Thoracic aorta (tissue), 2 donors: Measurements from ENCODE around the gene NCAPD3. TPM values are rescaled to one million over a fixed set of nuclear protein-coding genes. Genes with fewer than 3 reads are reported as not detected.

ENCODE experiments used
- ATAC-seq: fragments of 150-250 bp; one replicate; pipeline ENCODE4 v1.8.0; 2017; ENCODE audit warnings: low read depth; ENCODE audit not compliant: insufficient number of reproducible peaks, low FRiP score
- DNase-seq: peaks from one replicate; pipeline ENCODE4 v3.0.0-alpha.2; 2020; ENCODE audit warnings: low spot score
- H3K27ac ChIP-seq, 2 donors: fragments of 200-600 bp; sonication (generic); 1 replicate in 1 of 2; 2 replicates in 1 of 2; pipeline ENCODE4 v1.5.1; 2016; ENCODE audit warnings: mild to moderate bottlenecking in 2 of 2, moderate library complexity in 2 of 2
- H3K27me3 ChIP-seq: fragments of 200-600 bp; sonication (generic); replicated peaks from 2 replicates; pipeline ENCODE4 v1.6.0; 2016; ENCODE audit warnings: mild to moderate bottlenecking; ENCODE audit not compliant: insufficient read depth
- H3K36me3 ChIP-seq: fragments of 200-600 bp; sonication (generic); one replicate; pipeline ENCODE4 v1.5.1; 2016
- H3K4me1 ChIP-seq, 2 donors: fragments of 200-600 bp; sonication (generic); 1 replicate in 1 of 2; 2 replicates in 1 of 2; pipeline versions ENCODE4 v1.5.1 to v1.6.0; 2016; ENCODE audit warnings: low read depth in 2 of 2, mild to moderate bottlenecking in 1 of 2; ENCODE audit not compliant: control insufficient read depth in 1 of 2
- H3K4me3 ChIP-seq: fragments of 200-600 bp; sonication (generic); 2 replicates; pipeline ENCODE4 v1.5.1; 2016; ENCODE audit warnings: mild to moderate bottlenecking
- H3K9me3 ChIP-seq: fragments of 200-600 bp; sonication (generic); 2 replicates; pipeline ENCODE4 v1.5.1; 2016
- CTCF ChIP-seq: fragments of 200-600 bp; sonication (generic); IDR thresholded peaks from one replicate; pipeline ENCODE4 v1.5.1; 2019; ENCODE audit warnings: antibody characterized with exemption
- total RNA-seq, 2 donors: library from RNA; depleted of rRNA; stranded (reverse); fragments of >200 nt; gene quantifications; one replicate each; pipeline versions ENCODE4 v1.1.0 to v1.2.3, GENCODE V29; 2016

Gene NCAPD3
- total RNA-seq, 2 donors from 2014 or later: 7.4 to 9.2 TPM

- H3K4me3 ChIP-seq: no peak overlapping the region
- H3K9me3 ChIP-seq: no peaks in the 10 kb centered on the region
- no peak for TF ChIP-seq CTCF
- DNase-seq (no peak), ATAC-seq (no peak)
- H3K27me3 ChIP-seq: no peaks in the 10 kb centered on the region
- H3K36me3 ChIP-seq: peaks cover 6% of the 10 kb centered on the region
- no peak overlapping the region for H3K27ac ChIP-seq
- H3K4me1 ChIP-seq: no peaks in the 10 kb centered on the region
Measured at GRCh38 chr11:134267966-134268365, 44.2 kb upstream of the NCAPD3 start.

GRCh38 chr11:134267461-134267860 lies 43.7 kb upstream of the NCAPD3 start:
- Histone ChIP-seq H3K4me3 (no peak overlapping the region), H3K36me3 (peaks cover 11% of the 10 kb centered on the region), H3K4me1 (no peaks in the 10 kb centered on the region), H3K27ac (no peak overlapping the region), H3K27me3 (no peaks in the 10 kb centered on the region), H3K9me3 (no peaks in the 10 kb centered on the region)
- DNase-seq: no peak
- no peak for TF ChIP-seq CTCF
- no peak for ATAC-seq

- Histone ChIP-seq H3K4me1 (no peaks in the 10 kb centered on the region), H3K36me3 (peaks cover 16% of the 10 kb centered on the region), H3K4me3 (no peak overlapping the region), H3K9me3 (no peaks in the 10 kb centered on the region), H3K27ac (no peak overlapping the region), H3K27me3 (no peaks in the 10 kb centered on the region)
- DNase-seq (no peak), ATAC-seq (no peak)
- no peak for TF ChIP-seq CTCF
Measured at GRCh38 chr11:134266841-134267251, 43.1 kb upstream of the NCAPD3 start.

GRCh38 chr11:134266440-134266839 lies 42.7 kb upstream of the NCAPD3 start:
- DNase-seq (no peak), ATAC-seq (no peak)
- Histone ChIP-seq H3K27ac (no peak overlapping the region), H3K9me3 (no peaks in the 10 kb centered on the region), H3K36me3 (peaks cover 19% of the 10 kb centered on the region), H3K4me3 (no peak overlapping the region), H3K27me3 (no peaks in the 10 kb centered on the region), H3K4me1 (no peaks in the 10 kb centered on the region)
- TF ChIP-seq CTCF: no peak

GRCh38 chr11:134264966-134265764 lies 41.4 kb upstream of the NCAPD3 start:
- Histone ChIP-seq H3K4me3 (no peak overlapping the region), H3K36me3 (peaks cover 28% of the 10 kb centered on the region), H3K27ac (no peak overlapping the region), H3K9me3 (no peaks in the 10 kb centered on the region), H3K27me3 (no peaks in the 10 kb centered on the region), H3K4me1 (no peaks in the 10 kb centered on the region)
- DNase-seq: no peak
- no peak for TF ChIP-seq CTCF
- ATAC-seq: no peak
